Measurements from ENCODE around the gene SLC23A2.

DNA sequence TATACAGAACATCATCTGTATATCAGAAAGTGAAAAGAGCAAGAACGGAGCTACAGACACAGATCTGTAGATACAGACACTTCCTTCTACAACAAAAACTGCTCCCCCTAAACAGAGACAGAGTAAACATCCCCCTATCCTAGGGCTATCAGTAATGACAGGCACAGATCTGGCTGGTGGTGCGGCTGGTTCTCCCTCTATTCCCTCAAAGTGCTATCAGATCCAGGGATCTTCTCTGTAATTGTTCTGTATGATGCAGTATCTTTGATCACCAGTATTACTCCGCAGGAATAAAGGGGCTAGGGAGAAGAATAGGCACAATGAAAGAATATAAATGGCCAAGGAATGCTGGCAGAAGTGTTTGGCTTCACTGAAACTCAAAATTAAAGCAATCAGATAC is 80.7 kb downstream of the SLC23A2 start:
- TF ChIP-seq, protein P1, sequence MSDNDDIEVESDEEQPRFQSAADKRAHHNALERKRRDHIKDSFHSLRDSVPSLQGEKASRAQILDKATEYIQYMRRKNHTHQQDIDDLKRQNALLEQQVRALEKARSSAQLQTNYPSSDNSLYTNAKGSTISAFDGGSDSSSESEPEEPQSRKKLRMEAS (IDR thresholded peaks at IDR 0.05; ENCODE audit: low read depth): no peak
- TF ChIP-seq, protein P2, sequence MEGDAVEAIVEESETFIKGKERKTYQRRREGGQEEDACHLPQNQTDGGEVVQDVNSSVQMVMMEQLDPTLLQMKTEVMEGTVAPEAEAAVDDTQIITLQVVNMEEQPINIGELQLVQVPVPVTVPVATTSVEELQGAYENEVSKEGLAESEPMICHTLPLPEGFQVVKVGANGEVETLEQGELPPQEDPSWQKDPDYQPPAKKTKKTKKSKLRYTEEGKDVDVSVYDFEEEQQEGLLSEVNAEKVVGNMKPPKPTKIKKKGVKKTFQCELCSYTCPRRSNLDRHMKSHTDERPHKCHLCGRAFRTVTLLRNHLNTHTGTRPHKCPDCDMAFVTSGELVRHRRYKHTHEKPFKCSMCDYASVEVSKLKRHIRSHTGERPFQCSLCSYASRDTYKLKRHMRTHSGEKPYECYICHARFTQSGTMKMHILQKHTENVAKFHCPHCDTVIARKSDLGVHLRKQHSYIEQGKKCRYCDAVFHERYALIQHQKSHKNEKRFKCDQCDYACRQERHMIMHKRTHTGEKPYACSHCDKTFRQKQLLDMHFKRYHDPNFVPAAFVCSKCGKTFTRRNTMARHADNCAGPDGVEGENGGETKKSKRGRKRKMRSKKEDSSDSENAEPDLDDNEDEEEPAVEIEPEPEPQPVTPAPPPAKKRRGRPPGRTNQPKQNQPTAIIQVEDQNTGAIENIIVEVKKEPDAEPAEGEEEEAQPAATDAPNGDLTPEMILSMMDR (IDR thresholded peaks at IDR 0.05): no peak
- TF ChIP-seq JUND (IDR thresholded peaks at IDR 0.05) (no peak), POLR2AphosphoS5 (IDR thresholded peaks at IDR 0.05; ENCODE audit: low read depth, low read length) (no peak), EP300 (IDR thresholded peaks at IDR 0.05; ENCODE audit: borderline replicate concordance in 1 of 2, low read depth in 1 of 2, low read length in 1 of 2) (no peak), NFIC (IDR thresholded peaks at IDR 0.05; ENCODE audit: borderline replicate concordance) (no peak), RAD21 (IDR thresholded peaks at IDR 0.05; ENCODE audit: low read length) (no peak), MXI1 (IDR thresholded peaks at IDR 0.05; ENCODE audit: low read depth, low read length) (no peak), GABPA (IDR thresholded peaks at IDR 0.05; ENCODE audit: low read depth) (no peak), RFX5 (IDR thresholded peaks at IDR 0.05; ENCODE audit: low read length) (no peak)
- TF ChIP-seq, protein P3, sequence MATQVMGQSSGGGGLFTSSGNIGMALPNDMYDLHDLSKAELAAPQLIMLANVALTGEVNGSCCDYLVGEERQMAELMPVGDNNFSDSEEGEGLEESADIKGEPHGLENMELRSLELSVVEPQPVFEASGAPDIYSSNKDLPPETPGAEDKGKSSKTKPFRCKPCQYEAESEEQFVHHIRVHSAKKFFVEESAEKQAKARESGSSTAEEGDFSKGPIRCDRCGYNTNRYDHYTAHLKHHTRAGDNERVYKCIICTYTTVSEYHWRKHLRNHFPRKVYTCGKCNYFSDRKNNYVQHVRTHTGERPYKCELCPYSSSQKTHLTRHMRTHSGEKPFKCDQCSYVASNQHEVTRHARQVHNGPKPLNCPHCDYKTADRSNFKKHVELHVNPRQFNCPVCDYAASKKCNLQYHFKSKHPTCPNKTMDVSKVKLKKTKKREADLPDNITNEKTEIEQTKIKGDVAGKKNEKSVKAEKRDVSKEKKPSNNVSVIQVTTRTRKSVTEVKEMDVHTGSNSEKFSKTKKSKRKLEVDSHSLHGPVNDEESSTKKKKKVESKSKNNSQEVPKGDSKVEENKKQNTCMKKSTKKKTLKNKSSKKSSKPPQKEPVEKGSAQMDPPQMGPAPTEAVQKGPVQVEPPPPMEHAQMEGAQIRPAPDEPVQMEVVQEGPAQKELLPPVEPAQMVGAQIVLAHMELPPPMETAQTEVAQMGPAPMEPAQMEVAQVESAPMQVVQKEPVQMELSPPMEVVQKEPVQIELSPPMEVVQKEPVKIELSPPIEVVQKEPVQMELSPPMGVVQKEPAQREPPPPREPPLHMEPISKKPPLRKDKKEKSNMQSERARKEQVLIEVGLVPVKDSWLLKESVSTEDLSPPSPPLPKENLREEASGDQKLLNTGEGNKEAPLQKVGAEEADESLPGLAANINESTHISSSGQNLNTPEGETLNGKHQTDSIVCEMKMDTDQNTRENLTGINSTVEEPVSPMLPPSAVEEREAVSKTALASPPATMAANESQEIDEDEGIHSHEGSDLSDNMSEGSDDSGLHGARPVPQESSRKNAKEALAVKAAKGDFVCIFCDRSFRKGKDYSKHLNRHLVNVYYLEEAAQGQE (IDR thresholded peaks at IDR 0.05; ENCODE audit: low read depth, low read length): no peak
- TF ChIP-seq, protein P4, sequence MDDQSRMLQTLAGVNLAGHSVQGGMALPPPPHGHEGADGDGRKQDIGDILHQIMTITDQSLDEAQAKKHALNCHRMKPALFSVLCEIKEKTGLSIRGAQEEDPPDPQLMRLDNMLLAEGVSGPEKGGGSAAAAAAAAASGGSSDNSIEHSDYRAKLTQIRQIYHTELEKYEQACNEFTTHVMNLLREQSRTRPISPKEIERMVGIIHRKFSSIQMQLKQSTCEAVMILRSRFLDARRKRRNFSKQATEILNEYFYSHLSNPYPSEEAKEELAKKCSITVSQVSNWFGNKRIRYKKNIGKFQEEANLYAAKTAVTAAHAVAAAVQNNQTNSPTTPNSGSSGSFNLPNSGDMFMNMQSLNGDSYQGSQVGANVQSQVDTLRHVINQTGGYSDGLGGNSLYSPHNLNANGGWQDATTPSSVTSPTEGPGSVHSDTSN (IDR thresholded peaks at IDR 0.05): no peak
- TF ChIP-seq, protein P5, sequence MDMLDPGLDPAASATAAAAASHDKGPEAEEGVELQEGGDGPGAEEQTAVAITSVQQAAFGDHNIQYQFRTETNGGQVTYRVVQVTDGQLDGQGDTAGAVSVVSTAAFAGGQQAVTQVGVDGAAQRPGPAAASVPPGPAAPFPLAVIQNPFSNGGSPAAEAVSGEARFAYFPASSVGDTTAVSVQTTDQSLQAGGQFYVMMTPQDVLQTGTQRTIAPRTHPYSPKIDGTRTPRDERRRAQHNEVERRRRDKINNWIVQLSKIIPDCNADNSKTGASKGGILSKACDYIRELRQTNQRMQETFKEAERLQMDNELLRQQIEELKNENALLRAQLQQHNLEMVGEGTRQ (IDR thresholded peaks at IDR 0.05; ENCODE audit: borderline replicate concordance, low read depth, low read length): no peak
